Hepatocyte (in vitro differentiated cells): ENCODE measurements around the gene ADGRA3.

Source experiments
- CTCF ChIP-seq: fragments of 200-600 bp; sonication (generic); IDR thresholded peaks from 2 replicates; pipeline ENCODE4 v1.5.1; 2016; ENCODE audit warnings: antibody characterized with exemption, mild to moderate bottlenecking; ENCODE audit not compliant: poor library complexity
- EZH2 ChIP-seq: fragments of 200-600 bp; sonication (generic); IDR thresholded peaks from 2 replicates; pipeline ENCODE4 v1.6.1; 2016; ENCODE audit warnings: antibody characterized with exemption, mild to moderate bottlenecking, borderline replicate concordance

- TF ChIP-seq CTCF (no peak), EZH2 (no peak)
Measured at GRCh38 chr4:22345678-22346077, 170.2 kb downstream of the ADGRA3 start.
